Brain microvascular endothelial cell (primary cell): ENCODE measurements around the gene BTN3A1.
"Not testable (repeated sequence)": the region's sequence is repeated elsewhere in the genome, so short reads cannot be mapped to it uniquely, and the experiment has no call there.

Source experiments
- DNase-seq: peaks from one replicate; pipeline ENCODE4 v3.0.0-alpha.2; 2020
- H3K27ac ChIP-seq: fragments of 250-450 bp; sonication (Bioruptor Pico); 2 replicates; pipeline ENCODE4 v1.5.1; 2020; ENCODE audit warnings: mild to moderate bottlenecking, moderate library complexity
- H3K27me3 ChIP-seq: fragments of 250-450 bp; sonication (Bioruptor Pico); replicated peaks from 2 replicates; pipeline ENCODE4 v1.5.1; 2020; ENCODE audit warnings: mild to moderate bottlenecking
- H3K36me3 ChIP-seq: fragments of 250-450 bp; sonication (Bioruptor Pico); replicated peaks from 2 replicates; pipeline ENCODE4 v1.5.1; 2020; ENCODE audit warnings: mild to moderate bottlenecking
- H3K4me3 ChIP-seq: 2 replicates; pipeline ENCODE4 v1.5.1; 2011; ENCODE audit warnings: low read depth, mild to moderate bottlenecking, control low read depth, low read length, moderate library complexity
- in situ Hi-C: cut with HindIII; loops from 2 replicates; pipeline ENCODE4 v1.10.0; 2017; ENCODE audit warnings: low sequenced_read_pairs, low pct_ligation_motif_present
- TF ChIP-seq, protein P1 (sequence below): IDR thresholded peaks from 2 replicates; pipeline ENCODE4 v1.5.1; 2011; ENCODE audit warnings: low read depth, mild to moderate bottlenecking, moderate library complexity, low read length, control low read depth, inconsistent platforms; ENCODE audit errors: missing control alignments

The BTN3A1 gene

DNA sequence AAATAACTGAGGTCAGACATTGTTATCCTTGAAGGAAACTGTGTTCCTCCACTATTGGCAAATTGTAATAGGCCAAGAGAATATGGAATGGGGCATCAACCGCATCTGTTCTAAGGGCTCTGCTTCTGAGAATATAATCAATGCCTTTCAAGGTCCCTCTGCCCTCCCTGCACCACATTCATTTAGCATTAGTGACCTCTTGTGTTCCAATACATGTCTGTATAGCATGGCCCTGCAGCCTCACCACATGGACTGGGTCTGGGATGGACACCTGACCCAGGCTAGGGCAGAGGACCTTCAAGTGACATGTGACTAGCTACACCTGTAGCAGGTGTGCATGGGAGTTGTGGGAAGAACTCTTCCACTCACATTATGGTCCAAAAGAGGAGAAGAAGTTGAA, 14.2 kb downstream of the BTN3A1 start:
- TF ChIP-seq, protein P1, sequence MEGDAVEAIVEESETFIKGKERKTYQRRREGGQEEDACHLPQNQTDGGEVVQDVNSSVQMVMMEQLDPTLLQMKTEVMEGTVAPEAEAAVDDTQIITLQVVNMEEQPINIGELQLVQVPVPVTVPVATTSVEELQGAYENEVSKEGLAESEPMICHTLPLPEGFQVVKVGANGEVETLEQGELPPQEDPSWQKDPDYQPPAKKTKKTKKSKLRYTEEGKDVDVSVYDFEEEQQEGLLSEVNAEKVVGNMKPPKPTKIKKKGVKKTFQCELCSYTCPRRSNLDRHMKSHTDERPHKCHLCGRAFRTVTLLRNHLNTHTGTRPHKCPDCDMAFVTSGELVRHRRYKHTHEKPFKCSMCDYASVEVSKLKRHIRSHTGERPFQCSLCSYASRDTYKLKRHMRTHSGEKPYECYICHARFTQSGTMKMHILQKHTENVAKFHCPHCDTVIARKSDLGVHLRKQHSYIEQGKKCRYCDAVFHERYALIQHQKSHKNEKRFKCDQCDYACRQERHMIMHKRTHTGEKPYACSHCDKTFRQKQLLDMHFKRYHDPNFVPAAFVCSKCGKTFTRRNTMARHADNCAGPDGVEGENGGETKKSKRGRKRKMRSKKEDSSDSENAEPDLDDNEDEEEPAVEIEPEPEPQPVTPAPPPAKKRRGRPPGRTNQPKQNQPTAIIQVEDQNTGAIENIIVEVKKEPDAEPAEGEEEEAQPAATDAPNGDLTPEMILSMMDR, result no peak
- in situ Hi-C loops, result no loop called here
- H3K27me3 ChIP-seq, result no peaks in the 10 kb centered on the region
- no peak for DNase-seq
- no peak overlapping the region for H3K27ac ChIP-seq
- H3K4me3 ChIP-seq, result no peak overlapping the region
- H3K36me3 ChIP-seq, result no peaks in the 10 kb centered on the region

DNA sequence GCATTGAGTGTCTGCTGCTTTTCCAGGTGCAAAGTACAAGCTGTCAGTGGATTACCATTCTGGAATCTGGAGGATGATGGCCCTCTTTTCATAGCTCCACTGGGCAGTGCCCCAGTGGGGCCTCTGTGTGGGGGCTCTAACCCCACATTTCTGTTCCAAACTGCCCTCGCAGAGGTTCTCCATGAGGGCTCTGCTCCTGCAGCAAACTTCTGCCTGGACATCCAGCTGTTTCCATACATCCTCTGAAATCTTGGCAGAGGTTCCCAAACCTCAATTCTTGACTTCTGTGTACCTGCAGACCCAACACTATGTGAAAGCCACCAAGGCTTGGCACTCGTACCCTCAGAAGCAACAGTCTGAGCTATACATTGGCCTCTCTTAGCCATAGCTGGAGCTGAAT, 16.0 kb downstream of the BTN3A1 start:
- H3K4me3 ChIP-seq, DNase-seq, in situ Hi-C loops, H3K36me3 ChIP-seq, H3K27me3 ChIP-seq, H3K27ac ChIP-seq: not testable (repeated sequence)

DNA sequence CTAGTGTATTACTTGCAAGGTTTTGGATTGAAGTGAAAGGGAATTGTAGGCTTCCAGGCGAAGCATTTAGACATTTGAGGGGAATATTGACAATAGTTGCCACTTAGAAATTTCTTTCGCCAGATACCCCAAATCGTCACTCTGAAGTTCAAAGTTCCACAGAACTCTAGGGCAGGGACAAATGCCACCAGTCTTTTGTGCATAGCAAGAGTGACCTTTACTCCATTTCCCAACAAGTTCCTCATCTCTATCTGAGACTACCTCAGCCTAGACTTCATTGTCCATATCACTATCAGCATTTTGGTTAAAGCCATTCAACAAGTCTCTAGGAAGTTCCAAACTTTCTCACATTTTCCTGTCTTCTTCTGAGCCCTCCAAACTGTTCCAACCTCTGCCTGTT, 16.7 kb downstream of the BTN3A1 start:
- H3K4me3 ChIP-seq, DNase-seq, H3K36me3 ChIP-seq, in situ Hi-C loops, H3K27me3 ChIP-seq, H3K27ac ChIP-seq: not testable (repeated sequence)

DNA sequence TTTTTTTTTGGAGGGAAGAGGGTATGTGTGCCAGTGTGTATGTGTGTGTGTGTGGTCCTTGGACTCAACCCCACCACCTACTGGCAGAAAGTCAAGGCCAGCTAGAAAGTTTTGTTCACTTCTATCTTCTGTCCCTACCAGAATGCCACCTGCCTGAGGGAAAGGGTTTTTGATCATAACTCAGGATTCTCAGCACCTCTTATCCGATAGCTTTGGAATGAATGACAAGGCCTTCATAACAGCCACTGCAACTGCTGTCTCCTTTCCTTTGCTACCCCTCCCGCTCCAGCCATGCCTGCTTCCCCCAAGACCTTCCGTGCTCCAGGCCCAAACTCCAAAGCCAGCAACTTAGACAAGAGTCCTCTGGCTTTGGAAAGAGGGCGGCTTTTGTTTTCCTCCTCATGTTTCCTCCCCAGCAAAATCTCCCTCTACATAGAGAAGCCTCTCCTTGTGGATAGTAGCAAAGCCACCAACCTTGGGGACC, 18.7 kb downstream of the BTN3A1 start:
- in situ Hi-C loops, result no loop called here
- TF ChIP-seq, protein P1, result peak; percentile 73
- DNase-seq, result peak; percentile 31
- Histone ChIP-seq H3K27me3 (no peaks in the 10 kb centered on the region), H3K27ac (peak overlapping the region; percentile 50), H3K36me3 (no peaks in the 10 kb centered on the region), H3K4me3 (peak overlapping the region; percentile 34)

DNA sequence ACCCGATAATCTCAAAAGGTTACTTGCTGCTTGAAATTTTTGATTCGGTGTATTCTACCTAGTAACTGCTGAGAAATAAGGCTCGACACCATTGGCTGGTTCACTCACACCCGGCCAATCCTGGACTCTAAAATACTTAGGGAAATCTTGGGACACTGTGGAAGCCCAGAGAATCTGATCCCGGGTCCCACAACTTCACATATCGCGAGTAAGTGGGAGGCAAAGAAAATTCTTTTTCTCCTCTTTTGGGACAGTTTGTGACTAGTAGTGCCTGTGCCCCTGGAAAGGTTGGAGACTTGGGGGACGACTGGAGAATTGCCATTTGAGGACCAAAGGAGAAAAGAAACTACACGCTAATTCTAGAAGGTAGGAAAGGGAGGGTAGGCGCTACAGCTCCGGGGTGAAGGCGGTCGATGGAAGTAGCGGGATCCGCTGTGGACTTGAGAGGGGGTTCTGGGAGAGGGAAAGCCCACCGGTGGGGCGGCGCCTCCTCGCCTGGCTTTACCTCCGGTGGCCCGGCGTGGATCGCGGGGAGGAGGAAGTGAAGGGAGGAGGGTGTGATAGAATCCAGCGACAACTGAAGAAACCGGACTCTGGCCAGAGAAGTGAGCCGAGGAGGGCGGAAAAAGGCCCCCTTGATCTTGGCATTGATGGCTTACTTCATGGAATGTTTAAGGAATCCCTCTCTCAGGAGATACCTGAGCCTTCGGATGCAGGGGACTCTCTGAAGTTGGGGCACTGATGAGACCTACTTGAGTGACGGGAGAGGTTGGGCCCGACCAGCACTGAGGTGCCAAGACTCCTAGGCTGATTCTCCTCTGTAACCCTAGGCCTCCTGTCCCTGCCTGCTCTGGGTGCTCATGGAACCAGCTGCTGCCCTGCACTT, 19.4 kb downstream of the BTN3A1 start:
- Histone ChIP-seq H3K27me3 (no peaks in the 10 kb centered on the region), H3K27ac (peak overlapping the region; percentile 81), H3K4me3 (peak overlapping the region; percentile 73), H3K36me3 (no peaks in the 10 kb centered on the region)
- in situ Hi-C loops, result no loop called here
- TF ChIP-seq, protein P1, result no peak
- DNase-seq, result peak; percentile 94

DNA sequence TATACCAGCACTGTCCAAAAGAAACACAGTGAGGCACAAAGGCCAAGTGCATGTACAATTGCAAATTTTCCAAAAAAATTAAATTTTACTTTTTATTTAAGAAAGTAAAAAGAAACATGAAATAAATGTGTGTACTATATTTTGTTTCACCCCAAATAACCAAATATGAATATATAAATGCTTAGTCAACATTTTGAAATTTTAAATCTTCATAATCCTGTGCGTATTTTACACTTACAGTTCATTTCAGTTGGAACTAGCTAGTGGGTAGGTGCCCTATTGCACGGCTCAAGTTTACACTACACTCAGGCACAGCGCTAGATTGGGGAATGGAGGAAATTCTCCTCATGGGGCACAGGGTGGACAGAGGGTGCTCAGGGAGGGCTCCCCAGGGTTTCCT, 20.3 kb downstream of the BTN3A1 start:
- peaks cover 7% of the 10 kb centered on the region for H3K36me3 ChIP-seq
- peak overlapping the region; percentile 73 for H3K4me3 ChIP-seq
- in situ Hi-C loops, result no loop called here
- no peaks in the 10 kb centered on the region for H3K27me3 ChIP-seq
- H3K27ac ChIP-seq, result no peak overlapping the region
- TF ChIP-seq, protein P1, result no peak
- no peak for DNase-seq
